GM21528 (cell line): ENCODE measurements around the gene CHCHD5.
"Not testable (repeated sequence)": the region's sequence is repeated elsewhere in the genome, so short reads cannot be mapped to it uniquely, and the experiment has no call there.

Experiments
- ATAC-seq: cut with Tn5 transposase; IDR thresholded peaks from one replicate; pipeline ENCODE4 v1.9.1; 2021; ENCODE audit warnings: mild to moderate bottlenecking, moderate library complexity; ENCODE audit not compliant: unreplicated experiment, low FRiP score

Gene CHCHD5

GRCh38 chr2:112585873-112586464, 1.6 kb downstream of the CHCHD5 start:
- no peak for ATAC-seq

GRCh38 chr2:112588611-112589045, 4.2 kb downstream of the CHCHD5 start:
- no peak for ATAC-seq

DNA sequence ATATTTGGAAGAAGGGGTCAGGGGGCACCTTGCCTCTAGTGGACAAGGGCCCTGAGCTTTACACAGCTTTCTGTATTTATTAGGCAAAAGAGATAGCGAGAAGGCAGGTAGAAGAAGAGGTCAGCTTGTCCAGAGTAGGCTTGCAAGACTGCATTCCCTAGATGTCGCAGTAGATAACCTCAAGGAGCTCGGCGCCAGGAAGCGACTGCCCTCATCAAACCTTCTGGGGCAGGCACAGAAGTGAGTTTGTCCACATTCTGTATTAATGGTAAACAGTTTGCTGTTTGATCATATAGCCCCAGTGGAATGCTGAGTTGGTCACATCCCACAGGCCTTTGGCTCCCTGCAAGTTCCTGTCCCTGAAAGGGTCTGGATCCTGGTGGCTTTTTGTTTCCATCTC, 7.0 kb downstream of the CHCHD5 start:
- ATAC-seq: no peak

- ATAC-seq: no peak
Measured at GRCh38 chr2:112593736-112594135, 9.3 kb downstream of the CHCHD5 start.

- ATAC-seq: no peak
Measured at GRCh38 chr2:112597537-112598322, 13.3 kb downstream of the CHCHD5 start.

DNA sequence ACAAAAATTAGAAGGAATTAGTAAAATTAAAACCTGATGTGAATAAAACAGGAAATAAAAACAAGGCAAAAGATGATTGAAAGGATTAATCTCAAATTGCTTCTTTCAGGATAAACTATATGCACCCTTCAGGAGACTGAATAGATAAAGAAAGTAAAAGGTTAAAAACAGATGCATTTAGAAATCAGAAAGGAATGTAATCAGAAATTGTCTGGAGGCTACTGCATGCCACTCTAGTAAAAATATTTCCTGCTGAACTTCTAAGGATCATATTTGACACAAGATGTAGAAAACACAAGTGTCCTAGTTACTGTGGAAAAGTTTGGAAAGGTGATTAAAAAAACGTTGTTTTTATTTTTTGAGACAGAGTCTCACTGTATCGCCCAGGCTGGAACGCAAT, 16.2 kb downstream of the CHCHD5 start:
- ATAC-seq: no peak

DNA sequence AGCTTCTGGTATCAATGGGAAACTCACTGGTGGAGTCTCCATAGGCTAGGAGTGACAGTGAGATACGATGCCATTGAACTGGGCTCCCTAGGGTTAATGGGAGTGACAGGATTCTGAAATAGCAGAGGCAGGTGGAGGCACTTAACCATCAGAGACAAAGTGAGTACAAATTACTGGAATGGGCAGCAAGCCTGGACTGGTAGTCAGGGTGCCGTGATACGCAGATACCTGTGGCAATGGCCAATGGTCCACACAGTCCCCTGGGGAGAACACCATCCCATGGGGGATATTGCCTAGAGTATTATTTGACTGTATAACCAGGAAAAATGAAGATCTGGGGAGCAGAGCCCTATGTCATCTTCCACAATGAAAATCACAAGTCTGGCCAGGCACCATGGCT, 17.3 kb downstream of the CHCHD5 start:
- ATAC-seq: no peak

DNA sequence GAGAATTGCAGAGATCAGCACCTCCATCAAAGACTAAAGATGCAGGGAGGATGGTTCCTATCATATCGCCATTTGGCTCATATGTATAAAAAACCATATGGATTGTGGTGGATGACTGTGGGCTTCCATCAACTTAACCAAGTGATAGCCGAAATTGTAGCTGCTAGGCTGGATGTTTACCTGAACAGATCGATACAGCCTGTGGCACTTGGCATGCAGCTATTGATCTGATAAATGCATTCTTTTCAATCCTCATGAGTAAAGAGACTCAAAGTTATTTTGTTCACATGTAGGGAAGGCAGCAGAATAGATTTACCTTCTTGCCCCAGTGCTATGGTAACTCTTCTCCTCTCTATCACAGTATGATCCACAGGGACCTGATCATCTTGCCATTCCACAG, 18.5 kb downstream of the CHCHD5 start:
- ATAC-seq: no peak

- ATAC-seq: no peak
Measured at GRCh38 chr2:112603731-112604130, 19.3 kb downstream of the CHCHD5 start.

DNA sequence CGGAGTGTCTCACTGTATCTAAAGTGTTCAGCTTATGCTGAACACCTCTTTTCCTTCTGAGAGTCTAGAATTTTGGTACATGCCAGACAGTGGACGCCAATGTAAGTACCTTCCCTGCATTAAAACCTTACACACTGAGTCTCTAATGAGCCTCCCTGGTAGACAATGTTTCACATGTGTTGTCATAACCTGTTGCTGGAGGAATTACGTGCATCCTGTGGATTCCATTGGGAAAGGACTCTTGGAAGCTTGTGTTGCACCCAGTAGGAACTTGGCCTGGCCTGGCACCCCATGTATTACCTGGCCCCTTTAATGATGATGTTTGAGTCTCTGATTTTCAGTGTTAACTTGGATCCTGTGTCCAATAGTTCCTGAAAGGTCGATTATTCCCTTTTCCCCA, 20.5 kb downstream of the CHCHD5 start:
- no peak for ATAC-seq

GRCh38 chr2:112605926-112606325, 21.5 kb downstream of the CHCHD5 start:
- ATAC-seq: no peak

DNA sequence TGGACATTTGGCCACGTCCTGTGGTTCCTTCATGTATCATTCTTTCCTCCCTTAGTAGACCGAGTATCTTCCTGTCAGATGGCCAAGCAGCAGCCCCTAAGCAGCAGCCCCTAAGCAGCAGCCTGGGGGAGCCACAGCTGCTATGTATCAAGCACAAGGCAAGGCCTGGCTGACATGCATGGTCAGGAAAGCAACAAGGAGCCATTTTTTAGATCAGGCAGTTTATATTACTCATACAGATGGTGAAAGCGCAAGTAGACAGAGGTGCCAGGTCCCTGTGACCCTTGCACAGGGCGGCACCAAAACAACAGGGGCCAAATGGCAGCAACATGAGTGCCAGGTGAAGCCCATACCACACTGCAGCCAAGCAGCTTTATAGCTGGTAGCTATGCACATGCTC, 22.1 kb downstream of the CHCHD5 start:
- ATAC-seq: no peak

DNA sequence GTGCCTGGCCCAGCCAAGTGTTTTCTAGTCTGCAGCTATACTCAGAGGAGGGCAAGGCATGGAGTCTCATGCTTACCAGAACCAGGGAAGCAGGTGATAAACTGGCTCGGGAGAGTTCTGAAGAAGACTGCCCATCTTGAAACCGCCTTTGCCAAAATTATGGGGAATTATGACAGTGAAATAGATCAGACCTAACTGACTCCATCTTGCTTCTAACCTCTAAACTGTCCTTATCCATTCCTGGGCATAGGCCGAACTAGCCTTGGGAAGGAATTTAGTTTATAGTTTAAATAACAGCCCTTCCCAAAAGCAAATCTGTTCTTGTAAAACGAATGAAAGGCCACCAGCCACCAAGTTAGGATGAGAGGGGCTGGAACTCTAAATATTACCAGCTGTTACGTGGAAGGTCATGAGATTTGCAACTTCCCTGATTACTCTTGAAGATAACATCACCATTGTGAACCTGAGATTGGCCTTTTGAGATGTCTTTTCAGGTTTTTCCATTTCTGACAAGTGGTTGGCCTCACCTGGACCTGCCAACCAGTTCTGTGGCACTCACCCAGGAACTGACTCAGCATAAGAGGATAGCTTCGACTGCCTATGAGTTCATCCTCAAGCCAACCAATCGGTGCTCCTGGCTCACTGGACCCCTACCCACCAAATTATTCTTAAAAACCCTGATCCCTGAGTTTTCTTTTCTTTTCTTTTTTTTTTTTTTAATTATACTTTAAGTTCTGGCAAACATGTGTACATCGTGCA, 23.4 kb downstream of the CHCHD5 start:
- no peak for ATAC-seq

- not testable (repeated sequence) for ATAC-seq
Measured at GRCh38 chr2:112609320-112609719, 24.9 kb downstream of the CHCHD5 start.

GRCh38 chr2:112612283-112612682, 27.9 kb downstream of the CHCHD5 start:
- ATAC-seq: not testable (repeated sequence)

GRCh38 chr2:112614201-112614840, 29.9 kb downstream of the CHCHD5 start:
- ATAC-seq: no peak

DNA sequence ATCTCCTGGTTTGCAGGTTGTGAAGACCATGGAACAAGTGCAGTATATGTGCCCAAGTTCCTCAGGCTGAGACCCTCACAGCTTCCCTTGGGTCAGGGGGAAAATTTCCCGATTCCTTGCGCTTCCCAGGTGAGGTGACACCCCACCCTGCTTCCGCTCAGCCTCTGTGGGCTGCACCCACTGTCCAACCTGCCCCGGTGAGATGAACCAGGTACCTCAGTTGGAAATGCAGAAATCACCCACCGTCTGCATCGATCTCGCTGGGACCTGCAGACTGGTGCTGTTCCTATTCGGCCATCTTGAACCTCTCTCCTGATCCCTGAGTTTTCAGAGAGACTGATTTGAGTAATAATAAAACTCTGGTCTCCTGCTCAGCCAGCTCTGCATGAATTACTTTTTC, 30.6 kb downstream of the CHCHD5 start:
- ATAC-seq: no peak

GRCh38 chr2:112615798-112616197, 31.4 kb downstream of the CHCHD5 start:
- not testable (repeated sequence) for ATAC-seq

- no peak for ATAC-seq
Measured at GRCh38 chr2:112618383-112618782, 34.0 kb downstream of the CHCHD5 start.

DNA sequence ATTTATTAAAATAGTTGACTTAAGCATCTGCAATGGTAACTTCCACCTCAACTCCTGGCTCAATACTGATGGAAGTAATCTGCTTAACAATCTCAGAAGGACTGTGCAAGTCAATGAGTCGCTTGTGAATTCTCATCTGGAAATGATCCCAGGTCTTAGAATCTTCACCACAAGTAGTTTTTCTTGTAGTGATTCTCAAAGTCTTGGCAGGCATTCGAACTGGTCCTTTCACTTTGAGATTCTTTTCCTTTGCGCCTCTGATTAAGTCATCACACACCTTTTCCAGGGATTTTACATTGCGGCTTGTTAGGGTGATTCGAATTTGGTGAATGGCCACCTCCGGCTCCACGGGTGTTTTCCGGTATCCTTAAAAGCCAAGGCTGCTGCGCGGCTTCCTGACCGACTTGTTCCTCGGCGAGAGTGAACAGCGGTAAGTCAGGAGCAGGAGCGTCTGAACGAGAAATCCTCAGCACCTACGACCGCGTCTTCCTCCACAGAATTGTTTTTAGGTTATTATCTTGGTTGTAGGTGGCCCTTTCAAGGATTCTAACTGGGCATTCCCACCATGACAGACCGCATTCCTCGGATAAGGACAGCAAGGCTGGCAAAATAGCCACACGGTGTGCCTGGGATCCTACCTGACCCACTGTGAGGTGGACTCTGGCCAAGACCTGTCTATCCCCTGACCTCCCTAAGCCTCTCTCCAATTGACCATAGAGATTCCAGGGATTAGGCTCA, 37.5 kb downstream of the CHCHD5 start:
- no peak for ATAC-seq
